Measurements from ENCODE around the gene CACNA2D2. TPM values are rescaled to one million over a fixed set of nuclear protein-coding genes. Genes with fewer than 3 reads are reported as not detected.

CACNA2D2 gene
- total and polyA plus RNA-seq, 4 donors: 0.75 to 3.2 (median 2.2) TPM

GRCh38 chr3:50423543-50423942 is 79.9 kb downstream of the CACNA2D2 start:
- Histone ChIP-seq H3K4me1 (ENCODE audit: control insufficient read depth in 1 of 2, insufficient read depth in 2 of 2, low read length in 2 of 2) (no peaks in the 10 kb centered on the region), H3K27ac (ENCODE audit: low read depth in 1 of 2, low read length in 2 of 2) (no peak overlapping the region), H3K9me3 (ENCODE audit: control insufficient read depth, low read length) (no peaks in the 10 kb centered on the region), H3K36me3 (ENCODE audit: control insufficient read depth in 1 of 2, insufficient read depth in 2 of 2, low read length in 1 of 2) (no peaks in the 10 kb centered on the region), H3K27me3 (ENCODE audit: control insufficient read depth in 1 of 2, insufficient read depth in 2 of 2, low read length in 1 of 2) (no peaks in the 10 kb centered on the region), H3K4me3 (ENCODE audit: low read length in 2 of 2) (no peak overlapping the region)
- intact Hi-C loops (cut with DNase I): no loop called here
- DNase-seq: no peak
- 84 to 91% methylated on average over 7 of the region's 7 CpGs for WGBS, 2 donors
- no peak for ATAC-seq (ENCODE audit: low FRiP score)

- no peaks in the 10 kb centered on the region for H3K27me3 ChIP-seq (ENCODE audit: control insufficient read depth in 1 of 2, insufficient read depth in 2 of 2, low read length in 1 of 2)
- WGBS, 2 donors: 91 to 94% methylated on average over 1 of the region's 1 CpG
Observed at GRCh38 chr3:50422153-50422552, 81.3 kb downstream of the CACNA2D2 start.

DNA sequence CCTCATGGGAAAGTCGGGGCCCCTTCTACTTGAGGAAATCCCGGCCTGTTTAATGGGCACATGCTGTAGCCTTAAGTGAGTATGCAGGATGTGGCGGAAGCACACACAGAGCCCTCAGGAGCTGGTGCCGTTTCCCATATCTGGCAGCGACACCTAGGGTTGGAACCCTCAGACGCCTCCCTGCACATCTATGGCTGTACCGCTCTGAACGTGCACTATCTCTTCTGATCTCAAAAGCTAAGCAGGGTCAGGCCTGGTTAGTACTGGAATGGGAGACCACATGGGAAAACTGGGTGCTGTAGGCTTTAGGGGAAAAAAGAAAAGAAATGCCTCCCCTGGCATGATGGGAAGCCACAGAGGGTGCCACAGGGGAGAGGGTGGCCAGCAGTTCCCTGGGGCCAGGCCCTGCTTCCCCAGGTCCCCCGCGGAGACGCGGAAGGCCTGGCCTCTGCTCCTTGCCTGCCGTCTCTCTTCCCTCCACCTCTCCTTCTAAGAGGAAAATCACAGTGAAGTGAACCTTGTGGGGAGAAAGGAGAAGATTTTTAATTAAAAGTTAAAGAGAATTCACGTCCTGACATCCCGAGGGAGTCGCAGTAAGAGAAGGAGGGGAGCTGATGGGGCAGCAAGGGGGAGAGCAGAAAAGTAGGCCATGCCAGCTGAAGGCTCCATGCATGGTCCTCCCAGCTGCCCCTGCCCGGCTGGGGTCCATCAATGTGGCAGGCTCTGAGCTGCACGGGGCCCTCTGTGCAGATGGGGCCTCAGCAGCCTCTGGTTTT is 83.7 kb downstream of the CACNA2D2 start:
- no peak for ATAC-seq (ENCODE audit: low FRiP score)
- intact Hi-C loops (cut with DNase I): no loop called here

More at GRCh38 chr3:50422153-50422552, 81.3 kb downstream of the CACNA2D2 start:
- DNase-seq (no peak), ATAC-seq (ENCODE audit: low FRiP score) (no peak)
- intact Hi-C loops (cut with DNase I): no loop called here
- Histone ChIP-seq H3K36me3 (ENCODE audit: control insufficient read depth in 1 of 2, insufficient read depth in 2 of 2, low read length in 1 of 2) (no peaks in the 10 kb centered on the region), H3K27ac (ENCODE audit: low read depth in 1 of 2, low read length in 2 of 2) (no peak overlapping the region), H3K4me1 (ENCODE audit: control insufficient read depth in 1 of 2, insufficient read depth in 2 of 2, low read length in 2 of 2) (no peaks in the 10 kb centered on the region), H3K4me3 (ENCODE audit: low read length in 2 of 2) (no peak overlapping the region), H3K9me3 (ENCODE audit: control insufficient read depth, low read length) (no peaks in the 10 kb centered on the region)

DNA sequence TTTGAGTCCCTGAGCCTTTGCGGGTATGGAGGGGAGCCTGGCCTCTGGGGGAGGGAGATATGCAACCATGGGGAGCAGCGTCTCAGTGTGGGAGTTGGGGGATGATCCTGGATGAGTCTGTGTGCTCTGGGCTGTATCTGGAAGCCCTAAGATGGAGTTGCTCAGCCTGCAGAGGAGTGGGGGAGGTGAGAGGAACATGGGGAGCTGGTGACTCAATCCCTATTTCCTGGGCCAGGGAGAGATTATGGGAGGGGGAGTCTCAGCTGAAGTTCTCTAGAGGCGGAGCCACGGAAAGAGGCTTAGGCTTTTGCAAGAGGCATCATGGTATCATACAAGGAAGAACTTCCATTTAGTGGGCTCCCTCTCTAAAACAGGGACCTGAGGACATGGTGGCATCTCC is 84.6 kb downstream of the CACNA2D2 start:
- Histone ChIP-seq H3K4me3 (ENCODE audit: low read length in 2 of 2) (no peak overlapping the region), H3K27ac (ENCODE audit: low read depth in 1 of 2, low read length in 2 of 2) (no peak overlapping the region), H3K36me3 (ENCODE audit: control insufficient read depth in 1 of 2, insufficient read depth in 2 of 2, low read length in 1 of 2) (no peaks in the 10 kb centered on the region), H3K27me3 (ENCODE audit: control insufficient read depth in 1 of 2, insufficient read depth in 2 of 2, low read length in 1 of 2) (no peaks in the 10 kb centered on the region), H3K4me1 (ENCODE audit: control insufficient read depth in 1 of 2, insufficient read depth in 2 of 2, low read length in 2 of 2) (no peaks in the 10 kb centered on the region), H3K9me3 (ENCODE audit: control insufficient read depth, low read length) (no peaks in the 10 kb centered on the region)
- DNase-seq: no peak
- intact Hi-C loops (cut with DNase I): no loop called here
- 92 to 95% methylated on average over 4 of the region's 4 CpGs for WGBS, 2 donors
- ATAC-seq (ENCODE audit: low FRiP score): no peak

More for the DNA sequence above, 83.7 kb downstream of the CACNA2D2 start:
- 89 to 92% methylated on average over 18 of the region's 18 CpGs for WGBS, 2 donors
- Histone ChIP-seq H3K9me3 (ENCODE audit: control insufficient read depth, low read length) (no peaks in the 10 kb centered on the region), H3K27me3 (ENCODE audit: control insufficient read depth in 1 of 2, insufficient read depth in 2 of 2, low read length in 1 of 2) (no peaks in the 10 kb centered on the region), H3K4me3 (ENCODE audit: low read length in 2 of 2) (no peak overlapping the region), H3K4me1 (ENCODE audit: control insufficient read depth in 1 of 2, insufficient read depth in 2 of 2, low read length in 2 of 2) (no peaks in the 10 kb centered on the region), H3K36me3 (ENCODE audit: control insufficient read depth in 1 of 2, insufficient read depth in 2 of 2, low read length in 1 of 2) (no peaks in the 10 kb centered on the region), H3K27ac (ENCODE audit: low read depth in 1 of 2, low read length in 2 of 2) (no peak overlapping the region)
- DNase-seq: no peak

- H3K36me3 ChIP-seq (ENCODE audit: control insufficient read depth in 1 of 2, insufficient read depth in 2 of 2, low read length in 1 of 2): no peaks in the 10 kb centered on the region
- H3K27ac ChIP-seq (ENCODE audit: low read depth in 1 of 2, low read length in 2 of 2): no peak overlapping the region
- intact Hi-C loops (cut with DNase I): no loop called here
- H3K4me3 ChIP-seq (ENCODE audit: low read length in 2 of 2): no peak overlapping the region
- H3K27me3 ChIP-seq (ENCODE audit: control insufficient read depth in 1 of 2, insufficient read depth in 2 of 2, low read length in 1 of 2): no peaks in the 10 kb centered on the region
- no peaks in the 10 kb centered on the region for H3K9me3 ChIP-seq (ENCODE audit: control insufficient read depth, low read length)
- no peak for ATAC-seq (ENCODE audit: low FRiP score)
- DNase-seq: no peak
- no peaks in the 10 kb centered on the region for H3K4me1 ChIP-seq (ENCODE audit: control insufficient read depth in 1 of 2, insufficient read depth in 2 of 2, low read length in 2 of 2)
- WGBS, 2 donors: 70 to 76% methylated on average over 4 of the region's 4 CpGs
Observed at GRCh38 chr3:50417637-50418033, 85.8 kb downstream of the CACNA2D2 start.

DNA sequence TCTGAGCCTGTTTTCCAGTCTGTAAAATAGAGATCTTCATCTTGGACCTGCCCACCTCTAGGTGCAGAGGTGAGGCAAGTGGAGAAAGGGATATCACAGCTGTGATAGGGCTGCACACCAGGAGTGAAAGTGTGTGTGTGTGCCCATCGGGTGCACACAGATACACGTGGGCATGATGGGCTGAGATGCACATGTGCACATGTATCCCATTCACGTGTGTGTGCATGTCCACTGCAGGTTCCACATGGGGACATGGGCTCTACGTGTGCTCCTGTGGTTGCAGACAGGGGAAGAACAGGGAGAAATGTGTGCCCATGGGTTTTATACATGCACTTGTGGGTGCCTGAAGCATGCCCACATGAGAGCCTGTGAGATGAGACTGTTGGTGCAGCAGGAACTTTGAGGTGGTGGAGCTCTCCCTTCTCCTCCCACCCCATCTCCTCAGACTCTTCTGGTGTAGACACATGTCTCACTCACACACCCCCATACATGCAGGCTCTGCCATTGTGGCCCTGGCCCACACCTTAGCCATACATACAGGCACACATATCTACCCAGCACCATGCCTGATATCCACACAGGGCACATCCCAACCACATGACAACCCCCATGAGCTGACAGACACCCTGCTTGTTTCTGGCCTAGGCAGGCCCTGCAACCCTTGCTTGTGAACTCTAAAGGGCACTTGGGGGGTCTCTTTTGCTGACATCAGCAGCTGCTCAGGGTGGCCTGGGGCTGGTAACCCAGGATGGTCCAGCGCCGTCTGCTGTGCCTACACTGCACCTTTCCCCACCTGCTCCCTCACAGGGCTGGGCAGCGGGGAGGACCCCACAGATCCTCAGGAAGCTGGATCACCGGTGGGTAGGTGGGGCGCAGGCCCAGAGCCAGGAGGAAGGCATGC is 86.4 kb downstream of the CACNA2D2 start:
- H3K27ac ChIP-seq (ENCODE audit: low read depth in 1 of 2, low read length in 2 of 2): no peak overlapping the region
- intact Hi-C loops (cut with DNase I): no loop called here

DNA sequence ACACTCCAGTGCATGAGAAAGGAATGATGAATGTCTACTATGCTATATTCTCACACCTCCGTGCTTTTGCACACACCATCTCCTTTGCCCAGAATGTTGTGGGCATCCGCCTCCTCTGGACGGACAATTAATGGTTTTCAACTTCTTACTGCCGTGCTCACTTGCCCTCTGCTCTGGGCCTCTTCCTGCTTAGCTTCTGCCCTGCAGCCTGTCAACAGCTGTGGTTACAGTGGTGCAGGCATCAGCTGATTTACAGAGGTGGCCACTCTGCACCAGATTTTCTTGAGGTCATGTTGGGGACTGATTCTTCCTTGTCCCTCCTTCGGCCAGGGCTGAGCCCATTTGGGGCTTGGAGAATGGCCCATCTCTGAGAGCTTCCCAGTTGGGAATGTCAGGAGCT is 87.6 kb downstream of the CACNA2D2 start:
- Histone ChIP-seq H3K27me3 (ENCODE audit: control insufficient read depth in 1 of 2, insufficient read depth in 2 of 2, low read length in 1 of 2) (no peaks in the 10 kb centered on the region), H3K36me3 (ENCODE audit: control insufficient read depth in 1 of 2, insufficient read depth in 2 of 2, low read length in 1 of 2) (no peaks in the 10 kb centered on the region), H3K27ac (ENCODE audit: low read depth in 1 of 2, low read length in 2 of 2) (no peak overlapping the region), H3K4me1 (ENCODE audit: control insufficient read depth in 1 of 2, insufficient read depth in 2 of 2, low read length in 2 of 2) (no peaks in the 10 kb centered on the region), H3K4me3 (ENCODE audit: low read length in 2 of 2) (no peak overlapping the region), H3K9me3 (ENCODE audit: control insufficient read depth, low read length) (no peaks in the 10 kb centered on the region)
- intact Hi-C loops (cut with DNase I): no loop called here
- DNase-seq (no peak), ATAC-seq (ENCODE audit: low FRiP score) (no peak)
- 76 to 80% methylated on average over 5 of the region's 5 CpGs for WGBS, 2 donors

More for the DNA sequence above, 86.4 kb downstream of the CACNA2D2 start:
- Histone ChIP-seq H3K36me3 (ENCODE audit: control insufficient read depth in 1 of 2, insufficient read depth in 2 of 2, low read length in 1 of 2) (no peaks in the 10 kb centered on the region), H3K4me1 (ENCODE audit: control insufficient read depth in 1 of 2, insufficient read depth in 2 of 2, low read length in 2 of 2) (no peaks in the 10 kb centered on the region), H3K27me3 (ENCODE audit: control insufficient read depth in 1 of 2, insufficient read depth in 2 of 2, low read length in 1 of 2) (no peaks in the 10 kb centered on the region), H3K4me3 (ENCODE audit: low read length in 2 of 2) (no peak overlapping the region), H3K9me3 (ENCODE audit: control insufficient read depth, low read length) (no peaks in the 10 kb centered on the region)
- ATAC-seq (ENCODE audit: low FRiP score) (no peak), DNase-seq (no peak)
- 89% methylated on average over 9 of the region's 9 CpGs for WGBS, 2 donors

GRCh38 chr3:50415061-50415460 is 88.4 kb downstream of the CACNA2D2 start:
- ATAC-seq (ENCODE audit: low FRiP score) (no peak), DNase-seq (no peak)
- Histone ChIP-seq H3K9me3 (ENCODE audit: control insufficient read depth, low read length) (no peaks in the 10 kb centered on the region), H3K27ac (ENCODE audit: low read depth in 1 of 2, low read length in 2 of 2) (no peak overlapping the region), H3K4me3 (ENCODE audit: low read length in 2 of 2) (no peak overlapping the region), H3K4me1 (ENCODE audit: control insufficient read depth in 1 of 2, insufficient read depth in 2 of 2, low read length in 2 of 2) (no peaks in the 10 kb centered on the region), H3K27me3 (ENCODE audit: control insufficient read depth in 1 of 2, insufficient read depth in 2 of 2, low read length in 1 of 2) (no peaks in the 10 kb centered on the region), H3K36me3 (ENCODE audit: control insufficient read depth in 1 of 2, insufficient read depth in 2 of 2, low read length in 1 of 2) (no peaks in the 10 kb centered on the region)
- 73 to 76% methylated on average over 4 of the region's 4 CpGs for WGBS, 2 donors
- intact Hi-C loops (cut with DNase I): no loop called here
